Epithelial cell of umbilical artery (primary cell): ENCODE data around the gene CDHR3. TPM values are rescaled to one million over a fixed set of nuclear protein-coding genes. Genes with fewer than 3 reads are reported as not detected.

Experiments
- total RNA-seq: library from RNA; depleted of rRNA; stranded (reverse); fragments of >200 nt; gene quantifications from 2 replicates; pipeline ENCODE4 v1.2.3, GENCODE V29; 2014

Gene CDHR3, protein sequence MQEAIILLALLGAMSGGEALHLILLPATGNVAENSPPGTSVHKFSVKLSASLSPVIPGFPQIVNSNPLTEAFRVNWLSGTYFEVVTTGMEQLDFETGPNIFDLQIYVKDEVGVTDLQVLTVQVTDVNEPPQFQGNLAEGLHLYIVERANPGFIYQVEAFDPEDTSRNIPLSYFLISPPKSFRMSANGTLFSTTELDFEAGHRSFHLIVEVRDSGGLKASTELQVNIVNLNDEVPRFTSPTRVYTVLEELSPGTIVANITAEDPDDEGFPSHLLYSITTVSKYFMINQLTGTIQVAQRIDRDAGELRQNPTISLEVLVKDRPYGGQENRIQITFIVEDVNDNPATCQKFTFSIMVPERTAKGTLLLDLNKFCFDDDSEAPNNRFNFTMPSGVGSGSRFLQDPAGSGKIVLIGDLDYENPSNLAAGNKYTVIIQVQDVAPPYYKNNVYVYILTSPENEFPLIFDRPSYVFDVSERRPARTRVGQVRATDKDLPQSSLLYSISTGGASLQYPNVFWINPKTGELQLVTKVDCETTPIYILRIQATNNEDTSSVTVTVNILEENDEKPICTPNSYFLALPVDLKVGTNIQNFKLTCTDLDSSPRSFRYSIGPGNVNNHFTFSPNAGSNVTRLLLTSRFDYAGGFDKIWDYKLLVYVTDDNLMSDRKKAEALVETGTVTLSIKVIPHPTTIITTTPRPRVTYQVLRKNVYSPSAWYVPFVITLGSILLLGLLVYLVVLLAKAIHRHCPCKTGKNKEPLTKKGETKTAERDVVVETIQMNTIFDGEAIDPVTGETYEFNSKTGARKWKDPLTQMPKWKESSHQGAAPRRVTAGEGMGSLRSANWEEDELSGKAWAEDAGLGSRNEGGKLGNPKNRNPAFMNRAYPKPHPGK
- total RNA-seq: 0.91 and 3.2 TPM in 2 replicates

GRCh38 chr7:105963038-105963667 is at the start of gene CDHR3:
CDHR3 (plus strand) TSS chr7:105963264; CDS start chr7:105963319, 55 bp downstream.

Other genes with a start within 250 kb of the CDHR3 start
- 4.6 and 6.8 TPM in 2 replicates for gene ATXN7L1, start 86.7 kb upstream of the CDHR3 start, total RNA-seq
- 63.3 and 65.7 TPM in 2 replicates for gene SYPL1, start 149.0 kb downstream of the CDHR3 start, total RNA-seq